Mesodermal cell (in vitro differentiated cells): ENCODE data around the gene RHOXF2B. TPM values are rescaled to one million over a fixed set of nuclear protein-coding genes. Genes with fewer than 3 reads are reported as not detected.
"Not testable (repeated sequence)": the region's sequence is repeated elsewhere in the genome, so short reads cannot be mapped to it uniquely, and the experiment has no call there.

ENCODE experiments used
- H3K27ac ChIP-seq: 2 replicates; pipeline ENCODE4 v1.7.0; 2013; ENCODE audit warnings: mild to moderate bottlenecking, low read depth, low read length, moderate library complexity; ENCODE audit not compliant: severe bottlenecking
- H3K36me3 ChIP-seq: 2 replicates; pipeline ENCODE4 v1.7.1; 2013; ENCODE audit warnings: mild to moderate bottlenecking, low read length, moderate library complexity; ENCODE audit not compliant: control insufficient read depth, insufficient read depth
- H3K4me1 ChIP-seq: one replicate; pipeline ENCODE4 v1.7.1; 2013; ENCODE audit warnings: mild to moderate bottlenecking, low read length; ENCODE audit not compliant: insufficient read depth, control insufficient read depth, poor library complexity, severe bottlenecking
- H3K4me3 ChIP-seq: 2 replicates; pipeline ENCODE4 v1.7.0; 2013; ENCODE audit warnings: low read length, control low read depth, mild to moderate bottlenecking; ENCODE audit not compliant: insufficient read depth, poor library complexity, severe bottlenecking; ENCODE audit errors: extremely low read depth
- H3K9me3 ChIP-seq: 2 replicates; pipeline ENCODE4 v1.7.1; 2013; ENCODE audit warnings: mild to moderate bottlenecking, low read length, moderate library complexity; ENCODE audit not compliant: control insufficient read depth
- WGBS, 2 experiments: methylation state at CpG; one replicate each; pipeline ENCODE4 v1.1.5; 2013; ENCODE audit warnings: missing lambda C conversion rate in 2 of 2; ENCODE audit not compliant: insufficient coverage in 2 of 2; 5-methylcytosine and 5-hydroxymethylcytosine counted together
- polyA plus RNA-seq, 2 experiments: library from polyadenylated mRNA; stranded (reverse); fragments of 50-300 nt; gene quantifications; one replicate each; pipeline ENCODE4 v1.2.3, GENCODE V29; 2013

RHOXF2B gene
- not detected for polyA plus RNA-seq (2013, experiment 1 of 2)
- polyA plus RNA-seq (2013, experiment 2 of 2) = not detected

GRCh38 chrX:120077590-120077989 is at the start of gene RHOXF2B:
Gene RHOXF2B, minus strand, starts transcription at chrX:120077690. Its CDS starts 138 bp downstream, at chrX:120077552.
- no CpG with 5 or more reads among the region's 15 CpGs for WGBS, 2 experiments
- not testable (repeated sequence) for H3K27ac ChIP-seq, H3K4me1 ChIP-seq, H3K4me3 ChIP-seq, H3K9me3 ChIP-seq, H3K36me3 ChIP-seq

GRCh38 chrX:120125444-120125843 is 48.0 kb upstream of the RHOXF2B start:
- Histone ChIP-seq H3K27ac (no peak overlapping the region), H3K4me1 (no peaks in the 10 kb centered on the region), H3K9me3 (no peaks in the 10 kb centered on the region), H3K36me3 (no peaks in the 10 kb centered on the region), H3K4me3 (no peak overlapping the region)
- WGBS, 2 experiments = no CpG with 5 or more reads among the region's 3 CpGs

- no peaks in the 10 kb centered on the region for H3K9me3 ChIP-seq
- no peak overlapping the region for H3K27ac ChIP-seq
- no peak overlapping the region for H3K4me3 ChIP-seq
- H3K4me1 ChIP-seq = no peaks in the 10 kb centered on the region
- no peaks in the 10 kb centered on the region for H3K36me3 ChIP-seq
- WGBS, 2 experiments = 93 to 94% methylated on average over 9 to 10 of the region's 12 CpGs
Observed at GRCh38 chrX:120120223-120120622, 42.7 kb upstream of the RHOXF2B start.

- H3K9me3 ChIP-seq = no peaks in the 10 kb centered on the region
- H3K36me3 ChIP-seq = no peaks in the 10 kb centered on the region
- no peak within 1 kb of the TSS for H3K4me3 ChIP-seq
- 96 to 98% methylated on average over 13 to 18 of the region's 35 CpGs for WGBS, 2 experiments
- H3K27ac ChIP-seq = no peak within 1 kb of the TSS
- no peaks in the 10 kb centered on the region for H3K4me1 ChIP-seq
Observed at GRCh38 chrX:120115438-120115963, 38.0 kb upstream of the RHOXF2B start, which contains the start of gene RHOXF1. Gene RHOXF1, minus strand, starts transcription at chrX:120115913. Its CDS starts 51 bp downstream, at chrX:120115862.

GRCh38 chrX:120111611-120112010 is 34.1 kb upstream of the RHOXF2B start:
- Histone ChIP-seq H3K36me3 (no peaks in the 10 kb centered on the region), H3K27ac (no peak overlapping the region), H3K4me3 (no peak overlapping the region), H3K9me3 (no peaks in the 10 kb centered on the region), H3K4me1 (no peaks in the 10 kb centered on the region)

- no CpG with 5 or more reads among the region's 1 CpG for WGBS, 2 experiments
- H3K36me3 ChIP-seq = no peaks in the 10 kb centered on the region
Observed at GRCh38 chrX:120109378-120109777, 31.9 kb upstream of the RHOXF2B start.

GRCh38 chrX:120104707-120105106 is 27.2 kb upstream of the RHOXF2B start:
- not testable (repeated sequence) for H3K4me1 ChIP-seq, H3K36me3 ChIP-seq, H3K4me3 ChIP-seq, H3K9me3 ChIP-seq, H3K27ac ChIP-seq
- 80% methylated on average over 1 of the region's 2 CpGs; no CpG with 5 or more reads in 1 of the 2 experiments for WGBS, 2 experiments

More at GRCh38 chrX:120109378-120109777, 31.9 kb upstream of the RHOXF2B start:
- Histone ChIP-seq H3K27ac (no peak overlapping the region), H3K4me1 (no peaks in the 10 kb centered on the region), H3K9me3 (no peaks in the 10 kb centered on the region), H3K4me3 (no peak overlapping the region)

- not testable (repeated sequence) for H3K27ac ChIP-seq, H3K4me1 ChIP-seq, H3K36me3 ChIP-seq, H3K4me3 ChIP-seq, H3K9me3 ChIP-seq
- 80% methylated on average over 1 of the region's 2 CpGs; no CpG with 5 or more reads in 1 of the 2 experiments for WGBS, 2 experiments
Observed at GRCh38 chrX:120101057-120101456, 23.6 kb upstream of the RHOXF2B start.

- no peaks in the 10 kb centered on the region for H3K36me3 ChIP-seq
- no CpG with 5 or more reads among the region's 2 CpGs for WGBS, 2 experiments
- H3K4me3 ChIP-seq = no peak overlapping the region
- no peaks in the 10 kb centered on the region for H3K9me3 ChIP-seq
- H3K27ac ChIP-seq = no peak overlapping the region
- H3K4me1 ChIP-seq = no peaks in the 10 kb centered on the region
Observed at GRCh38 chrX:120090208-120090607, 12.7 kb upstream of the RHOXF2B start.

GRCh38 chrX:120087289-120088017 is 10.0 kb upstream of the RHOXF2B start:
- H3K4me3 ChIP-seq = no peak overlapping the region
- H3K4me1 ChIP-seq = no peaks in the 10 kb centered on the region
- no peak overlapping the region for H3K27ac ChIP-seq
- H3K36me3 ChIP-seq = no peaks in the 10 kb centered on the region
- no peaks in the 10 kb centered on the region for H3K9me3 ChIP-seq
- WGBS, 2 experiments = 83 to 91% methylated on average over 3 to 9 of the region's 10 CpGs

GRCh38 chrX:120085553-120086185 is 8.2 kb upstream of the RHOXF2B start:
- H3K4me3 ChIP-seq, H3K36me3 ChIP-seq, H3K9me3 ChIP-seq, H3K4me1 ChIP-seq, H3K27ac ChIP-seq: not testable (repeated sequence)
- no CpG with 5 or more reads among the region's 12 CpGs for WGBS, 2 experiments
